GF-D8 (cell line): ENCODE measurements around the gene FAM184B.

Experiments used
- DNase-seq: peaks from one replicate; lab custom pipeline; 2025; lab: John Stamatoyannopoulos, UW

The FAM184B gene

GRCh38 chr4:17773135-17773698, 8.2 kb downstream of the FAM184B start:
- DNase-seq, result no peak

- DNase-seq, result no peak
Measured at GRCh38 chr4:17771284-17771908, 10.0 kb downstream of the FAM184B start.

- DNase-seq, result no peak
Measured at GRCh38 chr4:17770845-17771244, 10.6 kb downstream of the FAM184B start.

DNA sequence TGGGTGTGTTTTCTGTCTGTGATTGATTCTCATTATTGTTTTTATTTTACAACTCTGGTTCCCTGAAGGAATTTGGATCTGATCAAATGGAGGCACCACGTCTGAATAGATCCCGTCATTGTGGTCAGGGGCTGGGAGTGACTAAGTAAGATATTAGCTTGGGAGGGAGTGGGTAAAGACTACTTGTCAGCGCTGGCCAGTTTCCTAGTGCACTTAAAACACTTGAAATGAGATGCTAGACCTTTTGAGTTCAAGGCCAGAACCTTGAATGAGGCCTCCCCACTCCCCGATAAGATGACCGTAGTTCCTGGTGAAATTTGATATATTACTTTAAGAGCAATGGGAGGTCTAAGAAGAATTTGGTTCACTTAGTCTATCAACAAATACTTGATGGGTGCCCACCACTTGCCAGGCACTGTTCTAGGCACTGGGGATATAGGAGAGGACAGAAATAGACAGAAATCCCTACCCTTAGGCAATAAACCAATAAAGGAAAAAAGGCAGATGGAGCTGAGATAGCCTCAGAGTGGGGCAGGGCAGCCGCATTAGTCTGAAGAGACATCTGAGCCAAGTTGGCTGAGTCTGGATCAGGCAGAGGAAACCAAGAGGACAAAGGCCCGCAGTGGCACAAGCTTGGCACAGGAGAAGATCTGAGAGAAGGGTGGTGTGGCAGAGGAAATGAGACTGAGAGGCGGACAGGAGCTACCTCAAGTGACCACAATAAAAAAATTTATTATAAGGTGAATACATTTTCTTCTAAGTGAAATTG, 11.8 kb downstream of the FAM184B start:
- no peak for DNase-seq

GRCh38 chr4:17766826-17767458, 14.5 kb downstream of the FAM184B start:
- no peak for DNase-seq

GRCh38 chr4:17765514-17766286, 15.7 kb downstream of the FAM184B start:
- no peak for DNase-seq

GRCh38 chr4:17763931-17764330, 17.5 kb downstream of the FAM184B start:
- no peak for DNase-seq

DNA sequence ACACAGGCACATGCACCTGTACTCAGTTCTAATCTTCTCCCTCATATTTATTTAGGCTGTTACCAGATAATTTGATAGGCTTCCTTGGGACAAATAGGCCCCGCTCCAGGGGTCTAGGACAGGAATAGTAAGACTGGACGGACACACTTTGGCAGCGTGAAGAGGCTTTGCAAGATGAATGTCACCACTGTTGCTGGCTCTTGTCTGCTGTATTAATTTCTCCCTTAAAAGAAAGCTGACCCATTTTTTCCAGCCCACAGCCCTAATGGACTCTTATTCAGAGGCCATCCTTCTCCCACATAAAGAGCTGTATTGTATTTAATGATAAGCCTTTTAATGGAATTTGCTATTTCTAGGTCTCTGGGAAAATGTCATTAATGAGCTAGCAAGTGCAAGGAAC, 18.0 kb downstream of the FAM184B start:
- DNase-seq, result no peak

GRCh38 chr4:17762726-17763125, 18.7 kb downstream of the FAM184B start:
- no peak for DNase-seq

- no peak for DNase-seq
Measured at GRCh38 chr4:17761062-17761461, 20.4 kb downstream of the FAM184B start.

GRCh38 chr4:17760626-17761025, 20.8 kb downstream of the FAM184B start:
- no peak for DNase-seq

DNA sequence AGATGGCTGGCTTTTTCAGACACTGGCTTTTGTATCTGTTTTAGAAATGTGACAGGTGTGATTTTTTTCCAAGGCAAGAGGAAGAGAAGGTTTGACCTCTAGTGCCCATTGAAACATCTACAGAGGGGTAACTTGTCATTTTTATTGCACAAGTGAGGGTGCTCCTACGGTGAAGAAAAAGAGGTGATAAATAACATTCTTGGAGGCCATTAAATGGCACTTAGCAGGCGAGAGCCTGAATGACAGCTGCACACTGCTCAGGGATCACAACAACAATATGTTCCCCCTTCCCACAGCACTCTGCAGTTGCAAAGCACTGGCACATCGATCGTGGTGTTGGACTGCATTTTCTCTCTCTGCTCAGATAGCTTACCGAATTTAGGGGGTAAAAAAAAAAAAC, 22.9 kb downstream of the FAM184B start:
- DNase-seq, result no peak

- no peak for DNase-seq
Measured at GRCh38 chr4:17757621-17758020, 23.8 kb downstream of the FAM184B start.

DNA sequence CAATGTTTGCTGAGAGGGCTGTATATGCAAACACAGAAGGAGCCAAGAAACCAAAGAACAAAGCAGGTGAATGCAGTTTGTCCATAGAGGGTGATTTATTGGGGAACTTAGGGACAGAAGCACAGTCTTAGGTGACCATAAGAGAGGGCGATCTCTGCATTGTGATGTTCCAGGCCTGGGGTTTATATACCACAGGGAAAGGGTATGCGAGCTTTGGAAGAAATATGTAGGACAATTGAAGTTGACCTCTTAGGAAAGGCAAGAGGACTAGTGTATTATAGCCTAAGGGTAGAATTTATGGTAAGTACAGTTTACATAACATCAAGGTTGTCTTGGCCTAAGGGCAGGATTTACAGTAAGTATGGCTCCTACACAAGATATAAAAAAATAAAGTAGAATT, 27.8 kb downstream of the FAM184B start:
- DNase-seq, result no peak

DNA sequence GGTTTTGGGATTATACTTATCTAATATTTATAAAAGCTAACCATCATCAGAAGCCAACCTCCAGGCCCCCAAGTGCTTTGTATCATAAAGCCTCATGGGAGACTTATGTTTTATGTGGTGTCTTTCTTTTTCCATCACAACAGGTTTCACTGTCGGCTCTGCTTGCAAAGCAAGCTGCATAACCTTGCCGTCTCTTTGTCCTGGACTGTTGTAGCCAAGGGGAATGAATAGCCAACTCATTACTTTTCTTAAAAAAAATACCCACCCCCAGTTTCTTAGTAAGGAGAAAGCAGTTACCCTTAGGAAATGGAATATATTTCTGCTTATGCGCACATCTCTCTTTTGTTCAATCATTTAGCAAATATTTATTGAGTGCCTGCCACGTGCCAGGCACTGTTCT, 40.7 kb downstream of the FAM184B start:
- no peak for DNase-seq

- no peak for DNase-seq
Measured at GRCh38 chr4:17736484-17736883, 44.9 kb downstream of the FAM184B start.

- no peak for DNase-seq
Measured at GRCh38 chr4:17726911-17727310, 54.5 kb downstream of the FAM184B start.

DNA sequence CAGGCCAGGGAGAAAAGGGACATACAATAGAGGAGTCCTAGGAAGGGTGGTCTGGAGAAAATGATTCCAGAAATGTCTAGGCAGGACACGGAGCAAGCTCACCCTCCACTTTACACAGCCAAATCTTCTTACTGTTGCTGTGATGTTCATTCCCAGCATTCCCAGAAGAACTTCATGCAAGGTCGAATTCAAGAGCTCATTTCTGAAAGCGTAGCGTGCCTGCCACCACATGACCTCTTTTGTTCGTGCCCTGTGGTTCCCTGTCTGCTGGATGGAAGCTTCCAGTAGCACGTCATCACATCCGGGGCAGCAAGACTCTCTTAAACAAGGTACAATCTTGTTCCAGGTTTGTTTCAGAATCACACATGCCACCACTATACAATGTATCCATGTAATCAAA, 57.8 kb downstream of the FAM184B start:
- DNase-seq, result no peak

DNA sequence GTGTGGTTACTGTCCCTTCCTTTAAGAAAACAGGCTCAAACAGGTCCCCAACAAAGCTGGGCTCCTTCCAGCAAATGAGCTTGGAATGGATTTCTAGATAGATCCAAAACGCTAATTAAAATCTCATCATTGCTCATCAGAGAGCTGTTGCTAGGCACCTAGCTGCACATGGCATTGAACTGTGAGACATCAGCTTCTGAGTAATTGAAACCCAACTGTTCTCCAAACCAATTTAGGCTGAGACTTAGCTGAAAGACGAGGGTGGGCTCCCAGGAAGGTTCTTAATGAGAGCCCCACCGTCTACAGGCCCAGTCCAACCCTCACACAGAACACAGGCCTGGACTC, 59.1 kb downstream of the FAM184B start:
- no peak for DNase-seq

- no peak for DNase-seq
Measured at GRCh38 chr4:17721496-17722355, 59.7 kb downstream of the FAM184B start.

- DNase-seq, result no peak
Measured at GRCh38 chr4:17719106-17719505, 62.3 kb downstream of the FAM184B start.
